CD4-positive, alpha-beta memory T cell (primary cell): Measurements from ENCODE around the gene SOX6. TPM values are rescaled to one million over a fixed set of nuclear protein-coding genes. Genes with fewer than 3 reads are reported as not detected.

Experiments used
- CTCF ChIA-PET: fragments of 350-600 bp; sonication (Branson Sonifier 250); formaldehyde crosslinking; loops from one replicate; lab custom pipeline; 2021; ENCODE audit warnings: inconsistent platforms; ENCODE audit not compliant: partially characterized antibody; lab: Charles Lee
- POLR2A ChIA-PET: fragments of 350-600 bp; sonication (Branson Sonifier 250); formaldehyde crosslinking; loops from one replicate; lab custom pipeline; 2021; ENCODE audit not compliant: partially characterized antibody; lab: Charles Lee
- DNase-seq, 5 donors: peaks; one replicate each; pipeline versions ENCODE4 v3.0.0 to v3.0.0-alpha.2; 2020 to 2022; ENCODE audit warnings: mixed read lengths in 1 of 5
- H3K27ac ChIP-seq: one replicate; pipeline ENCODE4 v1.7.0; 2013; ENCODE audit warnings: low read depth, low read length
- H3K27me3 ChIP-seq: 2 replicates; pipeline ENCODE4 v1.7.0; 2013; ENCODE audit warnings: mild to moderate bottlenecking, low read length, moderate library complexity; ENCODE audit not compliant: insufficient read depth
- H3K36me3 ChIP-seq: 2 replicates; pipeline ENCODE4 v1.7.0; 2013; ENCODE audit warnings: mild to moderate bottlenecking, low read length, moderate library complexity; ENCODE audit not compliant: insufficient read depth
- H3K4me1 ChIP-seq: 2 replicates; pipeline ENCODE4 v1.7.0; 2013; ENCODE audit warnings: mild to moderate bottlenecking, low read length, moderate library complexity; ENCODE audit not compliant: insufficient read depth
- H3K4me3 ChIP-seq, 2 donors: one replicate each; pipeline ENCODE4 v1.7.0; 2013; ENCODE audit warnings: low read length in 2 of 2, mild to moderate bottlenecking in 1 of 2
- H3K9me3 ChIP-seq, 2 donors: one replicate each; pipeline ENCODE4 v1.7.0; 2013; ENCODE audit warnings: low read length in 2 of 2, control low read depth in 1 of 2; ENCODE audit not compliant: control insufficient read depth in 1 of 2
- H3K27ac Mint-ChIP-seq, 7 donors: one replicate each; pipeline ENCODE4 v1.8.0; 2020 to 2021; ENCODE audit warnings: mixed read lengths in 7 of 7, mild to moderate bottlenecking in 6 of 7, inconsistent platforms in 3 of 7, moderate library complexity in 3 of 7
- H3K27me3 Mint-ChIP-seq, 2 donors: one replicate each; pipeline ENCODE4 v1.8.0; 2020 to 2021; ENCODE audit warnings: mixed read lengths in 2 of 2
- H3K36me3 Mint-ChIP-seq, 2 donors: one replicate each; pipeline ENCODE4 v1.8.0; 2020 to 2021; ENCODE audit warnings: mixed read lengths in 2 of 2, inconsistent platforms in 1 of 2, mild to moderate bottlenecking in 1 of 2
- H3K4me1 Mint-ChIP-seq, 4 donors: one replicate each; pipeline ENCODE4 v1.8.0; 2020 to 2021; ENCODE audit warnings: mixed read lengths in 4 of 4, mild to moderate bottlenecking in 1 of 4
- H3K4me3 Mint-ChIP-seq, 8 donors: one replicate each; pipeline ENCODE4 v1.8.0; 2020 to 2021; ENCODE audit warnings: mixed read lengths in 8 of 8, mild to moderate bottlenecking in 7 of 8, moderate library complexity in 6 of 8, inconsistent platforms in 3 of 8
- H3K9me3 Mint-ChIP-seq, 8 donors: one replicate each; pipeline ENCODE4 v1.8.0; 2020 to 2021; ENCODE audit warnings: mixed read lengths in 8 of 8, mild to moderate bottlenecking in 5 of 8, inconsistent platforms in 3 of 8, moderate library complexity in 1 of 8
- intact Hi-C: fragments of 100-400 bp; cut with micrococcal nuclease; formaldehyde crosslinking; loops from one replicate; pipeline ENCODE4 v1.15.1; 2023
- polyA plus RNA-seq, 2 donors: library from polyadenylated mRNA; unstranded; fragments of 300-500 nt; fragmentation: Illumina TruSeq; gene quantifications; one replicate each; pipeline ENCODE4 v1.2.3, GENCODE V29; 2021
- total RNA-seq, 2 experiments: library from RNA; stranded (reverse); gene quantifications; one replicate each; pipeline ENCODE4 v1.2.3, GENCODE V29; 2021

Gene SOX6
- total and polyA plus RNA-seq, 4 experiments from 2014 or later = not detected

GRCh38 chr11:16299884-16300782, 56.2 kb downstream of the SOX6 start:
- intact Hi-C loops = no loop called here

DNA sequence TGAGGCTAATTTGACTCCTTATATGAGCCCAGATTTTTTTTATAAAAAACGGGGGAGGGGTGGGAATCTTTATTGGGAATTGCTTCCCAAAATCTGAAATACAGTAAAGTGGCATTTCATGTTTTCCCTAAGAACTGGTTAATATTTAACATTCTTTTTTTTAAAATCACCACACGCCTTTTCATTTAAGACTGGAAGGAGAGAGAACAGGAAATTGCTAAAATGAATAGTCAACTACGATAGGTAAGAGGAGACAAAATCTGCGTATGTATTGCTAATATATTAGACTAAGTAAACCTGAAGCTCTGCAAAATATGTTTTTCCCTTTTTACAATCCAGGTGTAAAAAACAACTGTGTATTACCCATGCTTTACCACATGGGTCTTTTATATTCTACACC, 57.0 kb downstream of the SOX6 start:
- no peaks in the 10 kb centered on the region for H3K27me3 Mint-ChIP-seq
- H3K27ac Mint-ChIP-seq = no peak overlapping the region
- H3K27ac ChIP-seq = no peak overlapping the region
- no peaks in the 10 kb centered on the region for H3K4me1 Mint-ChIP-seq
- no peak overlapping the region for H3K4me3 ChIP-seq
- intact Hi-C loops = no loop called here
- no peaks in the 10 kb centered on the region for H3K9me3 ChIP-seq
- CTCF ChIA-PET = no interaction called here
- POLR2A ChIA-PET = no interaction called here
- no peak for DNase-seq
- no peaks in the 10 kb centered on the region for H3K4me1 ChIP-seq
- peaks cover 0 to 11% (median 6%) of the 10 kb centered on the region in 8 donors for H3K9me3 Mint-ChIP-seq
- no peaks in the 10 kb centered on the region for H3K27me3 ChIP-seq
- no peaks in the 10 kb centered on the region for H3K36me3 Mint-ChIP-seq
- no peak overlapping the region for H3K4me3 Mint-ChIP-seq
- no peaks in the 10 kb centered on the region for H3K36me3 ChIP-seq

More at GRCh38 chr11:16299884-16300782, 56.2 kb downstream of the SOX6 start:
- H3K4me1 Mint-ChIP-seq = no peaks in the 10 kb centered on the region
- Histone ChIP-seq H3K9me3 (no peaks in the 10 kb centered on the region), H3K4me1 (no peaks in the 10 kb centered on the region), H3K27me3 (no peaks in the 10 kb centered on the region), H3K4me3 (no peak overlapping the region), H3K27ac (no peak overlapping the region), H3K36me3 (no peaks in the 10 kb centered on the region)
- POLR2A ChIA-PET = no interaction called here
- H3K36me3 Mint-ChIP-seq = no peaks in the 10 kb centered on the region
- H3K4me3 Mint-ChIP-seq = no peak overlapping the region
- no peak for DNase-seq
- CTCF ChIA-PET = no interaction called here
- no peaks in the 10 kb centered on the region for H3K27me3 Mint-ChIP-seq
- no peak overlapping the region for H3K27ac Mint-ChIP-seq
- peaks cover 0 to 11% (median 6%) of the 10 kb centered on the region in 8 donors for H3K9me3 Mint-ChIP-seq

DNA sequence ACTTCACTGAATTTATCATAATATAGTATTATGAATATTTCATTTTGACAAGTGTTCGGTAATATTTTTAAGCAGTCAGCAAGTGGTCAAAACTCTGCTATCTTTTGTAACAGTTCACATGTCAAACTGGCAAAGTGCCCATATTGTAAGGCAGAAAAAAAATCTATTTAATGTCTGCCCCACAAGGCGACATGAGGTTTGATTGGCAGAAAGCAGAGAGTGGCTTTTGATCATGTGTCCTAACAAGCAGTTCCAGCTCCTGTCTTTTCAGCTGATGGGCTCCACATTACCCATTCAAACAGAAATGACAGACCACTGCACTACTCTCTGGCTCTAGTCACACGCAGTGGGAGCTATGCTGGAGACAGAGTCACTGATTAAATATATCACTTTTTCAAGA, 59.0 kb downstream of the SOX6 start:
- Mint-ChIP-seq H3K36me3 (no peaks in the 10 kb centered on the region), H3K27me3 (no peaks in the 10 kb centered on the region), H3K4me3 (no peak overlapping the region), H3K27ac (no peak overlapping the region), H3K4me1 (no peaks in the 10 kb centered on the region), H3K9me3 (peaks cover 0 to 16% (median 5%) of the 10 kb centered on the region in 8 donors)
- ChIA-PET POLR2A (no interaction called here), CTCF (no interaction called here)
- Histone ChIP-seq H3K4me1 (no peaks in the 10 kb centered on the region), H3K4me3 (no peak overlapping the region), H3K9me3 (no peaks in the 10 kb centered on the region), H3K36me3 (no peaks in the 10 kb centered on the region), H3K27ac (no peak overlapping the region), H3K27me3 (no peaks in the 10 kb centered on the region)
- no peak for DNase-seq
- intact Hi-C loops = no loop called here

DNA sequence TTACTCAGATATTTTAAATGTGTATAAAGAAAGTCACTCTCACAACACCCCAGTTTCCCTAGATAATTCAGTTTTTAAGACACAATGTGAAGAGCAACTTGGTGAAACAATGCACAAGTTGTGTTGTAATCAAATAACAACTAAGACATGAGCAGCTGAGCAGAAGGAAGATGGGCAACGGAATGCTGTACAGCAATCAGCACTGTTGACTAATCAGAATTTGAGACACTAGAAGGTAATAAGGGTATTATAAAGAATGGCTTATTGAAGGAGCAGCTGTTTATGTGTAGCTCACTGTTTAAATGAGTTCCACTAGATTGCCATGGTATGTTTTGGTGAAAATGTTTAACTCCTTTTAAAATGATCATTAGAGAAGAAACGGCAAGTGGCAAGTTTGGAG, 60.1 kb downstream of the SOX6 start:
- CTCF ChIA-PET = no interaction called here
- no peak overlapping the region for H3K27ac ChIP-seq
- intact Hi-C loops = no loop called here
- H3K4me1 ChIP-seq = no peaks in the 10 kb centered on the region
- Mint-ChIP-seq H3K4me1 (no peaks in the 10 kb centered on the region), H3K9me3 (peaks cover 0 to 12% (median 4%) of the 10 kb centered on the region in 8 donors), H3K4me3 (no peak overlapping the region), H3K27me3 (no peaks in the 10 kb centered on the region), H3K36me3 (no peaks in the 10 kb centered on the region), H3K27ac (no peak overlapping the region)
- no peak overlapping the region for H3K4me3 ChIP-seq
- H3K9me3 ChIP-seq = no peaks in the 10 kb centered on the region
- H3K36me3 ChIP-seq = no peaks in the 10 kb centered on the region
- POLR2A ChIA-PET = no interaction called here
- H3K27me3 ChIP-seq = no peaks in the 10 kb centered on the region
- no peak for DNase-seq

DNA sequence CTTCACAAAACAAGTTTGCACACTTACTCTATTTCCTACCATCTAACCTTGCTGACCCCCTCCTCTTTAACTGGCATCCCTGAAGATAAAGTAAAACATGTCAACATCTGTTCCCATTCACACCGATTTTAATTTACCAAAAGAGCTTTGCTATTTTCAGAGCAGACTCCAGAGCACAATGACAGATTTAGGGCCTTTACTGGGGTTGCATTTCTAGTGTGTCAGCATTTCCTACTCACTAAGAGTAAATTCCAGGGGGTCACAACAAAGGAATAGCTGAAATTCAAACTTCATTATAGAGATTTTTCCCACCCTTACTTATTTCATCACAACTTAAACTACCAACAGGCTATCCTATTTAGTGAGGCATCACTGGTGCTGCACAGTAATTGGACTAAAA, 60.8 kb downstream of the SOX6 start:
- no peak for DNase-seq
- intact Hi-C loops = no loop called here

DNA sequence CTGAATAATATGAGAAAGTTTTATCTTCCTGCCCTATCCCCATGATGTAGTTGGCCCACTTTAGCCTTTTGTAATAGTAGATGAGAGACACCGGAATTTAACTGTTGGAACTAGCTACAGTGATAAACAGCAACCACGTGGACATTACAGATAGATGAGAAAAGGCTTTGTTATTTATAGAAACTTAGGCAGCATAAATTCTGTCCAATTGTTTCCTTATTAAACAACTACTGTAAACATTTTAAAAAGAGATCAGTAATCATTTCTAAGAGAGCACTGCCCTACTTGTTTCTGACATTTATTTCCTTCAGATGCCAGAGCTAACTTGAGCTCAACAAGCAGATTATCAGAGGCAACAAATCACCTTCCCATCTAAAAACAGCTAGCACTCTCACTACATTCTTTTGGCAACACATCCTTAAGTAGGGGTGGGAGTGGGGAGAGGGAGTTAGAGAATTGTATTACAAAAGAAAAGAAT, 63.1 kb downstream of the SOX6 start:
- ChIA-PET CTCF (no interaction called here), POLR2A (no interaction called here)
- no peak overlapping the region for H3K4me3 ChIP-seq
- Mint-ChIP-seq H3K36me3 (no peaks in the 10 kb centered on the region), H3K9me3 (peaks cover 0 to 13% (median 7%) of the 10 kb centered on the region in 8 donors), H3K4me3 (no peak overlapping the region), H3K27ac (no peak overlapping the region), H3K27me3 (no peaks in the 10 kb centered on the region), H3K4me1 (no peaks in the 10 kb centered on the region)
- H3K4me1 ChIP-seq = no peaks in the 10 kb centered on the region
- no peaks in the 10 kb centered on the region for H3K27me3 ChIP-seq
- H3K36me3 ChIP-seq = no peaks in the 10 kb centered on the region
- no peak overlapping the region for H3K27ac ChIP-seq
- intact Hi-C loops = no loop called here
- no peak for DNase-seq
- no peaks in the 10 kb centered on the region for H3K9me3 ChIP-seq

More for the DNA sequence above, 60.8 kb downstream of the SOX6 start:
- H3K9me3 ChIP-seq = no peaks in the 10 kb centered on the region
- H3K27me3 Mint-ChIP-seq = no peaks in the 10 kb centered on the region
- peaks cover 0 to 12% (median 4%) of the 10 kb centered on the region in 8 donors for H3K9me3 Mint-ChIP-seq
- no peaks in the 10 kb centered on the region for H3K4me1 ChIP-seq
- H3K4me3 Mint-ChIP-seq = no peak overlapping the region
- H3K27ac Mint-ChIP-seq = no peak overlapping the region
- no peak overlapping the region for H3K4me3 ChIP-seq
- no peaks in the 10 kb centered on the region for H3K4me1 Mint-ChIP-seq
- ChIA-PET CTCF (no interaction called here), POLR2A (no interaction called here)
- H3K27ac ChIP-seq = no peak overlapping the region
- no peaks in the 10 kb centered on the region for H3K36me3 Mint-ChIP-seq
- H3K27me3 ChIP-seq = no peaks in the 10 kb centered on the region
- no peaks in the 10 kb centered on the region for H3K36me3 ChIP-seq

DNA sequence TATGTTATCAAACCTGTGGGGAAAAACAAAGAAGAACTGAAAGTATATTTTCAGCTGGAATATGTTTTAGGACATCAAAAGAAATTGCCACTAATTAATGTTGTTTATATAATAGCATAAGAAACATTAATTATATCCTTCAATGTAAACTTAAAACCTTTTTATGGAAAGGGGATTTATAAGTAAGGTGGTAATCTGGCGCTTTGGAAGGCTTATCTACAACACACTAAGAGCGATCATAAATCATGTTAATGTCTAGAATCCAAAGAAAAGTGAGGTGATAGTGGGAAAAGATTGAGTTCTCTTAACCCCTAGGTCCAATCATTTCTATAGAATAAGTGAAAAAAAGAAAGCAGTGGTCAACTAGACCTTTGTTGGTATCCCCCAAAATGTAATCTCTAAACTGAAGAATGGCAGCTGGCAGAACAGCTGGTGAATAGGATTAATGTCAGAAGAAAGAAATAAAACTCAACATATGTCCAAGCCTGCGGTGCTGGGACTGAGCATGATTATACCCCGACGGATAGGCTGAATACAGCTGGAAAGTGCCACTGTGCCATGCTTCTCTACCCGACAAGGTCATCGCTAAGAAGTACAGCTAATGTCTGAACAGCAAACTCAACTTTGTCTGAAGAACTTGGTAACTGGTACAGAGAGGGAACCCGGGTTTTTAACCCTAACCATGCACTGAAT, 64.0 kb downstream of the SOX6 start:
- Histone ChIP-seq H3K9me3 (no peaks in the 10 kb centered on the region), H3K4me1 (no peaks in the 10 kb centered on the region), H3K4me3 (no peak overlapping the region), H3K27me3 (no peaks in the 10 kb centered on the region), H3K36me3 (no peaks in the 10 kb centered on the region), H3K27ac (no peak overlapping the region)
- Mint-ChIP-seq H3K27me3 (no peaks in the 10 kb centered on the region), H3K9me3 (peaks cover 0 to 11% (median 8%) of the 10 kb centered on the region in 8 donors), H3K4me3 (no peak overlapping the region), H3K4me1 (no peaks in the 10 kb centered on the region), H3K36me3 (no peaks in the 10 kb centered on the region), H3K27ac (no peak overlapping the region)
- DNase-seq = no peak
- POLR2A ChIA-PET = no interaction called here
- intact Hi-C loops = no loop called here
- CTCF ChIA-PET = no interaction called here
